ENCODE data around the gene GLYR1. TPM values are rescaled to one million over a fixed set of nuclear protein-coding genes. Genes with fewer than 3 reads are reported as not detected.

Gene GLYR1
- total and polyA plus RNA-seq, 2 of the 4 experiments (the other 2 are of a cell fraction) = 26.0 to 54.2 TPM

Small RNAs within 50 kb of the gene (microRNA-seq; reads per million reads assigned to microRNA genes)
- not detected for gene RF00017 (ENCODE audit: insufficient read depth, insufficient read length)

Small RNAs within 50 kb of the gene (small RNA-seq; reads per million reads assigned to genes)
- gene RF00017 = 0 reads per million in 5 experiments

Other genes starting within 250 kb of the GLYR1 start
- 1.3 and 1.9 TPM in 2 replicates for gene UBALD1, start 232.4 kb downstream of the GLYR1 start, total RNA-seq (2012; rRNA removed)
- gene UBALD1, start 232.4 kb downstream of the GLYR1 start, polyA plus RNA-seq (2012; rRNA removed) = 14.5 and 20.5 TPM in 2 replicates
- gene MGRN1, start 222.5 kb downstream of the GLYR1 start, total RNA-seq (2012; rRNA removed) = 11.7 and 13.9 TPM in 2 replicates
- gene MGRN1, start 222.5 kb downstream of the GLYR1 start, polyA plus RNA-seq (2012; rRNA removed) = 26.7 and 32.7 TPM in 2 replicates
- gene NUDT16L1, start 153.7 kb downstream of the GLYR1 start, total RNA-seq (2012; rRNA removed) = 22.9 and 28.3 TPM in 2 replicates
- 44.3 and 63.8 TPM in 2 replicates for gene NUDT16L1, start 153.7 kb downstream of the GLYR1 start, polyA plus RNA-seq (2012; rRNA removed)
- 22.2 and 24.4 TPM in 2 replicates for gene ANKS3, start 113.0 kb downstream of the GLYR1 start, total RNA-seq (2012; rRNA removed)
- 23.7 and 25.0 TPM in 2 replicates for gene ANKS3, start 113.0 kb downstream of the GLYR1 start, polyA plus RNA-seq (2012; rRNA removed)
- gene DNAAF8, start 112.8 kb downstream of the GLYR1 start, total RNA-seq (2012; rRNA removed) = 0.54 and 0.56 TPM in 2 replicates
- 1.7 TPM in 2 replicates for gene DNAAF8, start 112.8 kb downstream of the GLYR1 start, polyA plus RNA-seq (2012; rRNA removed)
- 4.5 and 4.7 TPM in 2 replicates for gene ZNF500, start 80.1 kb downstream of the GLYR1 start, total RNA-seq (2012; rRNA removed)
- gene ZNF500, start 80.1 kb downstream of the GLYR1 start, polyA plus RNA-seq (2012; rRNA removed) = 5.9 and 7.3 TPM in 2 replicates
- not detected in 2 replicates for gene SEPTIN12, start 58.9 kb downstream of the GLYR1 start, total RNA-seq (2012; rRNA removed)
- gene SEPTIN12, start 58.9 kb downstream of the GLYR1 start, polyA plus RNA-seq (2012; rRNA removed) = not detected in 2 replicates
- gene SMIM22, start 51.9 kb downstream of the GLYR1 start, total RNA-seq (2012; rRNA removed) = not detected in 2 replicates
- not detected in 2 replicates for gene SMIM22, start 51.9 kb downstream of the GLYR1 start, polyA plus RNA-seq (2012; rRNA removed)
- gene ROGDI, start 44.7 kb downstream of the GLYR1 start, total RNA-seq (2012; rRNA removed) = 13.6 and 14.2 TPM in 2 replicates
- gene ROGDI, start 44.7 kb downstream of the GLYR1 start, polyA plus RNA-seq (2012; rRNA removed) = 27.1 and 30.1 TPM in 2 replicates
- gene UBN1, start 193 bp upstream of the GLYR1 start, total RNA-seq (2012; rRNA removed) = 5.7 and 7.8 TPM in 2 replicates
- gene UBN1, start 193 bp upstream of the GLYR1 start, polyA plus RNA-seq (2012; rRNA removed) = 12.9 and 16.3 TPM in 2 replicates
- 0.28 and 0.36 TPM in 2 replicates for gene PPL, start 89.9 kb upstream of the GLYR1 start, total RNA-seq (2012; rRNA removed)
- gene PPL, start 89.9 kb upstream of the GLYR1 start, polyA plus RNA-seq (2012; rRNA removed) = 0.19 and 0.34 TPM in 2 replicates
- gene SEC14L5, start 111.0 kb upstream of the GLYR1 start, total RNA-seq (2012; rRNA removed) = not detected in 2 replicates
- 0.07 TPM in 1 of 2 replicates, not detected in the other for gene SEC14L5, start 111.0 kb upstream of the GLYR1 start, polyA plus RNA-seq (2012; rRNA removed)
- gene NAGPA, start 186.6 kb upstream of the GLYR1 start, total RNA-seq (2012; rRNA removed) = 5.3 and 6.5 TPM in 2 replicates
- 12.2 and 15.0 TPM in 2 replicates for gene NAGPA, start 186.6 kb upstream of the GLYR1 start, polyA plus RNA-seq (2012; rRNA removed)
- 0.18 TPM in 1 of 2 replicates, not detected in the other for gene C16orf89, start 218.7 kb upstream of the GLYR1 start, total RNA-seq (2012; rRNA removed)
- gene C16orf89, start 218.7 kb upstream of the GLYR1 start, polyA plus RNA-seq (2012; rRNA removed) = 0.17 and 0.30 TPM in 2 replicates
- gene ALG1, start 224.6 kb upstream of the GLYR1 start, total RNA-seq (2012; rRNA removed) = 34.7 and 41.0 TPM in 2 replicates
- gene ALG1, start 224.6 kb upstream of the GLYR1 start, polyA plus RNA-seq (2012; rRNA removed) = 30.4 and 30.9 TPM in 2 replicates